ENCODE data around the gene POLR2B.
"Not testable (repeated sequence)": the region's sequence is repeated elsewhere in the genome, so short reads cannot be mapped to it uniquely, and the experiment has no call there.

POLR2B gene

DNA sequence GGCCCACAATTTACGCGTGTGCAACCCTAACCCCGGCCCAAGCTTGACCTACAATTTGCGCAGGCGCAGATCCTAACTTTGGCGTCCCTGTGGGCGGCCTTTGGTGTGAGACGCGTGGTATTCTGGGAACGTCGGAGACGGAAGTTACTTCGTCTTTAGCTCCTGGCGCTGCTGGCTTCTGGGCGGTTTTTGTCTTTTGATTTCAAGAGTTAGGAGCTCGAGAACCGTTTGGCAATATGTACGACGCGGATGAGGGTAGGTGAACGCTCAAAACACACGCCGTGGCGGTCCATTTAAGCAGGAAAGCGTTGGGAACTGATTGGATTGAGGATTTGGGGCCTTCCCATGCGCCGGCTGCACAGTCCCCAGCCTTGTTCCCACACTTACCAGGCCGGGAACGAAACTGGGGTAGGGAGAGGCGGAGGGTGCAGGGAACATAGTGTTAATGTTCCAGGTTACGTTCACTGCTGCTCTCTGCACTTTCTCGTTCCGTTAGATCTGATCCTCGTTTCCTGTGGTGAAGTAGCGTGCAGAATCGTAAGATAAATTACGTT, at the start of gene POLR2B:
POLR2B (plus strand) TSS at position 147 of the 554 bp plus-strand sequence; CDS start at position 237, 90 bp downstream.
- H3K4me3 ChIP-seq (ENCODE audit: low read depth, low read length): peak within 1 kb of the TSS; percentile 65
- peak; percentile 77 for DNase-seq (ENCODE audit: low read depth)

DNA sequence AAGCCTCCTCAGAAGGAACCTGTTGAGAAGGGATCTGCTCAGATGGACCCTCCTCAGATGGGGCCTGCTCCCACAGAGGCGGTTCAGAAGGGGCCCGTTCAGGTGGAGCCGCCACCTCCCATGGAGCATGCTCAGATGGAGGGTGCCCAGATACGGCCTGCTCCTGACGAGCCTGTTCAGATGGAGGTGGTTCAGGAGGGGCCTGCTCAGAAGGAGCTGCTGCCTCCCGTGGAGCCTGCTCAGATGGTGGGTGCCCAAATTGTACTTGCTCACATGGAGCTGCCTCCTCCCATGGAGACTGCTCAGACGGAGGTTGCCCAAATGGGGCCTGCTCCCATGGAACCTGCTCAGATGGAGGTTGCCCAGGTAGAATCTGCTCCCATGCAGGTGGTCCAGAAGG, 48.1 kb upstream of the POLR2B start:
- no peak for DNase-seq (ENCODE audit: low read depth)
- no peak overlapping the region for H3K4me3 ChIP-seq (ENCODE audit: low read depth, low read length)

DNA sequence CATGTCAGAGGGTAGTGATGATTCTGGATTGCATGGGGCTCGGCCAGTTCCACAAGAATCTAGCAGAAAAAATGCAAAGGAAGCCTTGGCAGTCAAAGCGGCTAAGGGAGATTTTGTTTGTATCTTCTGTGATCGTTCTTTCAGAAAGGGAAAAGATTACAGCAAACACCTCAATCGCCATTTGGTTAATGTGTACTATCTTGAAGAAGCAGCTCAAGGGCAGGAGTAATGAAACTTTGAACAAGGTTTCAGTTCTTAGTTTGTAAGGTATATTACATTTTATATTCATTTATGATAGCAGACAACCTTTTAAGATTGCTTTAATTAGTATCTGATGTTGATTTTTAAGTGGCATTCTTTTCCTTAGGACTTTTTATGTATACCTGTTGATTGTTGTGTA, 46.8 kb upstream of the POLR2B start:
- no peak for DNase-seq (ENCODE audit: low read depth)
- H3K4me3 ChIP-seq (ENCODE audit: low read depth, low read length): no peak overlapping the region

DNA sequence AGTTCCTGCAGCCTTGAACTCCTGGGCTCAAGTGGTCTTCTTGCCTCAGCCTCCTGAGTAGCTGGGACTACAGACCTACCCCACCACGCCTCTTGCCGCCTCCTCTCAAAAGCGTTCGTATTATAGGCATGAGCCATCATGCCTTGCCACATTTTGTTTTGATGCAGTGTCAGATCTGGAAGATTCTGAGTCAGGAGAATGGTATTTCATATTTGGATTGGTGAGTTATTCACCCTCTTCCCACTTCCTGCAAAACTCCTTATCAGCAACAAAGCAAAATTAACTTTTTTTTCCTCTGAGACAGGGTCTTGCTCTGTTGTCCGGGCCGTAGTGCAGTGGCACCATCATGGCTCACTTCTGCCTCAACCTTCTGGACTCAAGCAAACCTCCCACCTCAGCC, 41.4 kb upstream of the POLR2B start:
- DNase-seq (ENCODE audit: low read depth): peak; percentile 29
- no peak overlapping the region for H3K4me3 ChIP-seq (ENCODE audit: low read depth, low read length)

GRCh38 chr4:56939826-56940225, 38.9 kb upstream of the POLR2B start:
- DNase-seq (ENCODE audit: low read depth); H3K4me3 ChIP-seq (ENCODE audit: low read depth, low read length): not testable (repeated sequence)

GRCh38 chr4:56940403-56940802, 38.3 kb upstream of the POLR2B start:
- no peak for DNase-seq (ENCODE audit: low read depth)
- H3K4me3 ChIP-seq (ENCODE audit: low read depth, low read length): no peak overlapping the region

- no peak for DNase-seq (ENCODE audit: low read depth)
- no peak overlapping the region for H3K4me3 ChIP-seq (ENCODE audit: low read depth, low read length)
Observed at GRCh38 chr4:56940971-56941370, 37.7 kb upstream of the POLR2B start.

DNA sequence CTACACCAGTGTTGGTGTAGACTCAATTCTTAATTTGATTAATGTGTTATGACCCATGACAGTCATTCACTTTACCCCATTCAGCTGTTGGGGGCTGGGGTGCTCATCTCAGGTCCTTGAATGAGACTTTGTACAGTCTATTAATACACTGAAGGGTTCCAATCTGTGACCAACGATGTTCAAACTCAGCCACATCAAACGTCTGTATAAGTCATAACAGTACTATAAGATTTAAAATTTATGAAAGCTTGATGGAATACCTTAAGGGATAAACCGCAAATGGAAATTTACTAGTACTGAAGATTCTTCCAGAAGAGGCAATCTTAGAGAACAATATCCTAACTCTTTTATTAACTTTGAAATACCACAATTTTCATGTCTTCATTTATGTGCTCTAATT, 37.3 kb upstream of the POLR2B start:
- no peak for DNase-seq (ENCODE audit: low read depth)
- no peak overlapping the region for H3K4me3 ChIP-seq (ENCODE audit: low read depth, low read length)

- no peak for DNase-seq (ENCODE audit: low read depth)
- H3K4me3 ChIP-seq (ENCODE audit: low read depth, low read length): no peak overlapping the region
Observed at GRCh38 chr4:56953680-56954520, 24.8 kb upstream of the POLR2B start.

GRCh38 chr4:56958111-56958517, 20.6 kb upstream of the POLR2B start:
- H3K4me3 ChIP-seq (ENCODE audit: low read depth, low read length): peak overlapping the region; percentile 10

DNA sequence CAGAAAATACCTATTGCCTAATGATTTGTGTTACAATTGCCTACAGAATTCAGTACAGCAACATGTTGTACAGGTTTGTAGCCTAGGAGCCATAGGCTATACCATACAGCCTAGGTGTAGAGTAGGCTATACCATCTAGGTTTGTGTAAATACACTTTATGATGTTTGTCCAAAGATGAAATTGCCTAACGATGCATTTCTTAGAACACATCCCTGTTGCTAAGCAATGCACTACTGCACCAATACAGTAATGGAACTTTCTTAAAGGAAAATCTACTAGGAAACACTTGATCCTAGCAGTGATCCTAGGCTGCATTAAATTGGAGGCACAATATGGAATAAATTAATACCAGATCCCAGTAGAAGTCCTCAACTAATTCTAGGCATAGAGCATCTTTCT, 19.6 kb upstream of the POLR2B start:
- H3K4me3 ChIP-seq (ENCODE audit: low read depth, low read length): no peak overlapping the region
- no peak for DNase-seq (ENCODE audit: low read depth)

More at GRCh38 chr4:56958111-56958517, 20.6 kb upstream of the POLR2B start:
- peak; percentile 98 for DNase-seq (ENCODE audit: low read depth)

DNA sequence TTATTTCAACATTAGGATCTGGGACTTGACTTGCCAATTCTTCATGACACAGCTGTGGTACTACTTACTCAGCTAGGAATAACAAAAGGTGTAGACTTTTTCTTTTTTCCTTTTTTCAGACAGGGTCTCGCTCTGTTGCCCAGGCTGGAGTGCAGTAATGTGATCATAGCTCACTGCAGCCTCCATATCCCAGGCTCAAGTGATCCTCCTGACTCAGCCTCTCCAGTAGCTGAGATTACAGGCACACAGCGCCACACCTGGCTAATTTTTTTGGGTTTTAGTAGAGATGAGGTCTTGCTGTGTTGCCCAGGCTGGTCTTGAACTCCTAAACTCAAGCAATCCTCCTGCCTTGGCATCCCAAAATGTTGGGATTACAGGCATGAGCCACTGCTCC, 17.6 kb upstream of the POLR2B start:
- no peak overlapping the region for H3K4me3 ChIP-seq (ENCODE audit: low read depth, low read length)
- DNase-seq (ENCODE audit: low read depth): no peak

DNA sequence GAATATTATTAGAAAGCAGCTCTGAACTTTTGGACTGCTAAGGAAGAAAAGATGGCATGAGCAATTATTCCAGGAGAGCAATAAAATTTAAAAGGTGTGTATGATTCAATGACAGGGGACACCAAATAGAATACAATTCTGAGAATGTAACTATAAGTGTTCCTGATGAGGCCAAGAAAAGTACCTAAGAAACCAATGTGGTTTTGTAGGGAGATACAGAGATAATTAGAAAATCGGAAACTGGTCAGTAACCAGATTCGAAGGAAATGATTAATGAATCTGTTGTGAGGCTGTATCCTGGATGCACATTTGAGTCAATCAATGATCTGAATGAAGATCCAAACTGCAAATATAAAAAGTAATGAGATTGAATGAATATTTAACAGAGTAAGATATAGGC, 7.3 kb upstream of the POLR2B start:
- DNase-seq (ENCODE audit: low read depth): no peak
- H3K4me3 ChIP-seq (ENCODE audit: low read depth, low read length): no peak overlapping the region

- H3K4me3 ChIP-seq (ENCODE audit: low read depth, low read length): no peak overlapping the region
- no peak for DNase-seq (ENCODE audit: low read depth)
Observed at GRCh38 chr4:56972389-56972788, 6.3 kb upstream of the POLR2B start.

- H3K4me3 ChIP-seq (ENCODE audit: low read depth, low read length): no peak overlapping the region
- no peak for DNase-seq (ENCODE audit: low read depth)
Observed at GRCh38 chr4:56972809-56973208, 5.9 kb upstream of the POLR2B start.

DNA sequence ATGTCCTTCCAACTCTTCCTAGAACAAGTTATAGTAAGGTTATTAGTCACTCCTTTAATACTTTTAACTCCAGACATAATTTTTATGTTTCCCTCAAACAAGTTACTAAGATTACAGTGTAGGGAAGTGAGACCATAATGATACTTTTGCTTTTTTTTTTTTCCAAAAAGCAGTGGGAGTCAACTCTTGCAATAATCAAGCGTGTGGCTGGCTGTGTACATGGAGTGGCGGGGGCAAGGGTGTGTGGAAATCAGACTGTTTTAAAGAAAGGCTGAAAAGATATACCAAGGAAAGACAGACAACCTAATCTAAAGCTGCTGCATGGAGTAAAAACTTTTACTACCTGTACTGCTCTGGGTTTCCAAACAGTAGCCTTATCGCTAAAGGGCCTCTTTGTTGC, 5.4 kb upstream of the POLR2B start:
- no peak for DNase-seq (ENCODE audit: low read depth)
- no peak overlapping the region for H3K4me3 ChIP-seq (ENCODE audit: low read depth, low read length)

GRCh38 chr4:56976283-56976836, 2.3 kb upstream of the POLR2B start:
- no peak for DNase-seq (ENCODE audit: low read depth)
- H3K4me3 ChIP-seq (ENCODE audit: low read depth, low read length): peak overlapping the region; percentile 65

DNA sequence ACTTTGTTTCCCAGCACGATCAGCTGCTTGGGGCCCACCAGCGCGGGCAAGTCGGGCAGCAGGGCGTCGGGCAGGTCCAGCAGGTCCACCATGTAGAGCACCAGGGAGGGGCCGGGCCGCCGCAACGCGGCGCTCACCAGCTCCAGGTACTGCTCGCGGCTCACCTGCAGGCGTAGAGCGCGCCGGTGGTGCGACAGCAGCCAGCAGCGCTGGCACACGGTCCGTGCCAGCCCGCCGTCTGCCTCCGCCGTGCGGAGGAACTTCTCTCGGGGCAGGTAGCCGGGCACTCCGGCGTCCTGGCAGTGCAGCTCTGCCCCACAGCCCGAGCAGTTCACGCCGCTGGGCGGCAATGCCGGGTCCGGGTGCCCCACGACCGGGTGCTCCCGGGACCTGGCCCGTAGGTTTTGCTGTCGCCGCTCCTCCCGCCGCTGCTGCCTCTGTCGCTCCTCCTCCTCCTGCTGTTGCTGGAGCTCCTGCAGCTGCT, 1.8 kb upstream of the POLR2B start:
- H3K4me3 ChIP-seq (ENCODE audit: low read depth, low read length): peak overlapping the region; percentile 65
- DNase-seq (ENCODE audit: low read depth): no peak

DNA sequence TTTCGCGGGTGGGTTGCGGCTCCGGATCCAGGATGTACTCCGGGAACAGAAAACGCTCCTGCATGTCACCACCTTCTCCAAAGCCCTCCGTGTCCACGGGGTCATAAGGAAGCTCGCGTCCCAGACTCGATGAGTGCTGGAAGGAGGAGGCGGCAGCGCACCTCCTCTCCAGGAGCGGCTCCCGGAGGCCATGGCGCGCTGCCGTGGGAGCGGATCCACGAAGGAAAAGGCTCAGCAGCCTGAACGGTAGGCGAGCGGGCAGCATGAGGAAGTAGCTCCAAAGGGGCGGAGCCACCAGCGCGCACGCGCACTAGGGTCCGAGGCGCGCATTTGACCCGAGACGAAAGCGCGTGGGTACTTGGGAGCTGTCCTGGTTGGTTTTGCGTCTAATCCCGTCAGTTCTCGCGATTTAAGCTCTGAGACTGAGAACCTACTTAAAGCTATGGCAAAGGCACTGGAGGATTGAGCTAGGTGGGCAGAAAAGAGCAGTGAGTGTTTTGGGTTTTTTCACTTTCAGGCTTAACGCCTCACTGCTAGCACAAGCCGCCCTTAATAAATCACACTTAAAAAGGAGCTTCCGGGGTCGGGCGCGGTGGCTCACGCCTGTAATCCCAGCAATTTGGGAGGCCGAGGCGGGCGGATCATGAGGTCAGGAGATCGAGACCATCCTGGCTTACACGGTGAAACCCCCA, 1.2 kb upstream of the POLR2B start, which contains the start of gene NOA1:
NOA1 (minus strand) TSS at position 286 of the 692 bp plus-strand sequence; CDS start at position 265, 21 bp downstream.
- DNase-seq (ENCODE audit: low read depth): peak; percentile 97

More for the DNA sequence above, 1.2 kb upstream of the POLR2B start, which contains the start of gene NOA1:
- peak within 1 kb of the TSS; percentile 65 for H3K4me3 ChIP-seq (ENCODE audit: low read depth, low read length)
